D721Med (cell line): ENCODE results near the gene NAV2.

Experiments
- DNase-seq: peaks from one replicate; pipeline ENCODE4 v3.0.0; 2011; ENCODE audit warnings: low spot score; ENCODE audit not compliant: insufficient read length
- FAIRE-seq: peaks from 2 replicates; lab custom pipeline; 2011; peaks lifted over from hg19 to GRCh38; lab: Jason Lieb, UNC
- TF ChIP-seq, protein P1 (sequence below): IDR thresholded peaks from 2 replicates; pipeline ENCODE4 v1.5.1; 2012; ENCODE audit warnings: mild to moderate bottlenecking, control low read depth; ENCODE audit not compliant: insufficient read depth; ENCODE audit errors: missing control alignments

NAV2 gene

DNA sequence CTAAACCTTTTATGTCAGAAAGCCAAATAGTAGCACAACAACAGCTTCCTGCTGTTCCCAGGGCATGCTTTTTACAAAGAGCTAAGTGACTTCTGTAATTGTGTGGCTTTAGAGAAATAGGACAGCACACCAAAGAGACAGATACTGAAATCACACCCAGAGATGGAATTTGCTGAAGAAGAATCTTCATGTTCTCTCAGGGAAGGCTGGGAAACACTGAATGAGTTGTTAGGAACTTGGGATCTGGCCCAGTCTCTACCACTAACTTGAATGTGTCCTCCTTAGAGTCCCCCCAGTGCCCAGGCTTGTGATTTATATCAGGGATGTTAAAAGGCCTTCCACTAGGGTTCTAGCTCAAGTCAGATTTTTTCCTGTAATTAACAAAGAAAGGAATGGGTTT, 272.5 kb downstream of the NAV2 start:
- FAIRE-seq: no peak
- TF ChIP-seq, protein P1, sequence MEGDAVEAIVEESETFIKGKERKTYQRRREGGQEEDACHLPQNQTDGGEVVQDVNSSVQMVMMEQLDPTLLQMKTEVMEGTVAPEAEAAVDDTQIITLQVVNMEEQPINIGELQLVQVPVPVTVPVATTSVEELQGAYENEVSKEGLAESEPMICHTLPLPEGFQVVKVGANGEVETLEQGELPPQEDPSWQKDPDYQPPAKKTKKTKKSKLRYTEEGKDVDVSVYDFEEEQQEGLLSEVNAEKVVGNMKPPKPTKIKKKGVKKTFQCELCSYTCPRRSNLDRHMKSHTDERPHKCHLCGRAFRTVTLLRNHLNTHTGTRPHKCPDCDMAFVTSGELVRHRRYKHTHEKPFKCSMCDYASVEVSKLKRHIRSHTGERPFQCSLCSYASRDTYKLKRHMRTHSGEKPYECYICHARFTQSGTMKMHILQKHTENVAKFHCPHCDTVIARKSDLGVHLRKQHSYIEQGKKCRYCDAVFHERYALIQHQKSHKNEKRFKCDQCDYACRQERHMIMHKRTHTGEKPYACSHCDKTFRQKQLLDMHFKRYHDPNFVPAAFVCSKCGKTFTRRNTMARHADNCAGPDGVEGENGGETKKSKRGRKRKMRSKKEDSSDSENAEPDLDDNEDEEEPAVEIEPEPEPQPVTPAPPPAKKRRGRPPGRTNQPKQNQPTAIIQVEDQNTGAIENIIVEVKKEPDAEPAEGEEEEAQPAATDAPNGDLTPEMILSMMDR: no peak
- DNase-seq: no peak

- FAIRE-seq: no peak
- DNase-seq: no peak
- TF ChIP-seq, protein P1: no peak
These were observed 274.7 kb downstream of the NAV2 start for GRCh38 chr11:19987331-19987801.

GRCh38 chr11:19988598-19988997, 276.0 kb downstream of the NAV2 start:
- TF ChIP-seq, protein P1: no peak
- FAIRE-seq (no peak), DNase-seq (no peak)

DNA sequence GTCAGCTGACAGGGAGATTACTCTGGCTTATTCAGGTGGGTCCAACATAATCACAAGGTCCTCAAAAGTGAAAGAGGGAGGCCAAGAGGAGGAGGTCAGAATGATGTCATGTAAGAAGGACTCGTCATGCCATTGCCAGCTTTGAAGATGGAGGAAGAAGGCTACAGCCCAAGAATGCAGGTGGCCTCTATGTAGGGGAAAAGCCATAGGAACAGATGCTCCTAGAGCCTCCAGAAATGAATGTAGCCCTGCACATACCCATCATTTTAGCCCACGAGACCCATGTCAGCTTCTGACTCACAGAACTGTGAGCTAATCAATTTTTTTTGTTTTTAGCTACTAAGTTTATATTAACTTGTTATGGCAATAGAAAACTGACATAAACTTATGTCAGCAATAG, 276.6 kb downstream of the NAV2 start:
- DNase-seq: no peak
- TF ChIP-seq, protein P1: no peak
- FAIRE-seq: no peak

- DNase-seq (no peak), FAIRE-seq (no peak)
- TF ChIP-seq, protein P1: no peak
These were observed 279.5 kb downstream of the NAV2 start for GRCh38 chr11:19992162-19992561.

DNA sequence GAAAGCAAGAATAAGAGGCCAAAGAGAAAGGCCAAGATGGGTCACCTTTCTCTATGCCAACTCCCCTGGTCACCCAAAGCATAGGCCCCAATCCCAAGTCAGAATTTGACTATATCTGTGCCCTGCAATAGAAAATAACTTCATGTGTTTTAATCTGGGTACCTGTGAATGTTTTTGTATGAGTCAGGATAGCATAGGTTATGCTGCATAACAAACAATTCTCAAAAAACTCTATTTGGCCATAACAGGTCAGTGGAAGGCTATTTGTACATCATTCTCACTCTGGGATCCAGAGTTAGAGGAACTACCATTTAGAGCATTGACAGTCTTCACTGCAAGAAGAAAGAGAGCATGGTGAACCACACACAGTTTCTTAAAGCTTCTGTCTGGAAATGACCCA, 280.4 kb downstream of the NAV2 start:
- FAIRE-seq: no peak
- TF ChIP-seq, protein P1: no peak
- DNase-seq: no peak

DNA sequence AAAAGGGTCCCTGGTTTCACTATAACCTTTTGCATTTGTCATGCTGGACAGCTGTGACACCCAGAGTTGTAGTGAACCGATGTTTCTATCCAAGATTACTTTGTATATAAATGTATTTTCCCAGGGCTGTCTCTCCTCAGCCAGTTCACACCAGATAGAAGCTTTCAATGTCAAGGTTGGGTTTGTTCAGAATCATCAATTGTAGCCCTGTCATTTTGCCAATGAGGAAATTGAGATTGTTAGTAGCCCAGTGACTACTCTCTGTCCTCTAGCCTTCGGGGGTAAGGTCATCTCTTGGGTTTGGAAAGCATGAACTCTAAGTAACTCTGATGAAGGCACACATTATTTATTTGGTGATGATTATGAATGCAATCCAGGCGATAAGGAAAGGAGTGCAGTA, 282.0 kb downstream of the NAV2 start:
- DNase-seq (no peak), FAIRE-seq (no peak)
- TF ChIP-seq, protein P1: no peak
